ENCODE measurements around the gene ADGRL3.
"Not testable (repeated sequence)": the region's sequence is repeated elsewhere in the genome, so short reads cannot be mapped to it uniquely, and the experiment has no call there.

The ADGRL3 gene

DNA sequence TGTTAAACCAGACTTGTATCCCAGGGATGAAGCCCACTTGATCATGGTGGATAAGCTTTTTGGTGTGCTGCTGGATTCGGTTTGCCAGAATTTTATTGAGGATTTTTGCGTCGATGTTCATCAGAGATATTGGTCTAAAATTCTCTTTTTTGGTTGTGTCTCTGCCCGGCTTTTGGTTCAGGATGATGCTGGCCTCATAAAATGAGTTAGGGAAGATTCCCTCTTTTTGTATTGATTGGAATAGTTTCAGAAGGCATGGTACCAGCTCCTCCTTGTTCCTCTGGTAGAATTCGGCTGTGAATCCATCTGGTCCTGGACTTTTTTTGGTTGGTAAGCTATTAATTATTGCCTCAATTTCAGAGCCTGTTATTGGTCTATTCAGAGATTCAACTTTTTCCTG lies 556.8 kb downstream of the ADGRL3 start:
- DNase-seq (ENCODE audit: low read depth) = not testable (repeated sequence)

- DNase-seq (ENCODE audit: low read depth) = not testable (repeated sequence)
Observed at GRCh38 chr4:61757983-61758382, 557.9 kb downstream of the ADGRL3 start.

- not testable (repeated sequence) for DNase-seq (ENCODE audit: low read depth)
Observed at GRCh38 chr4:61758596-61758995, 558.5 kb downstream of the ADGRL3 start.

DNA sequence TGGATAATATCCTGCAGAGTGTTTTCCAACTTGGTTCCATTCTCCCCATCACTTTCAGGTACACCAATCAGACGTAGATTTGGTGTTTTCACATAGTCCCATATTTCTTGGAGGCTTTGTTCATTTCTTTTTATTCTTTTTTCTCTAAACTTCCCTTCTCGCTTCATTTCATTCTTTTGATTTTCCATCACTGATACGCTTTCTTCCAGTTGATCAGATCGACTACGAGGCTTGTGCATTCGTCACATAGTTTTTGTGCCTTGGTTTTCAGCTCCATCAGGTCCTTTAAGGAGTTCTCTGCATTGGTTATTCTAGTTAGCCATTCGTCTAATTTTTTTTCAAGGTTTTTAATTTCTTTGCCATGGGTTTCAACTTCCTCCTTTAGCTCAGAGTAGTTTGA lies 559.1 kb downstream of the ADGRL3 start:
- DNase-seq (ENCODE audit: low read depth) = not testable (repeated sequence)

- not testable (repeated sequence) for DNase-seq (ENCODE audit: low read depth)
Observed at GRCh38 chr4:61759885-61760284, 559.8 kb downstream of the ADGRL3 start.

- no peak for DNase-seq (ENCODE audit: low read depth)
Observed at GRCh38 chr4:61760820-61761219, 560.7 kb downstream of the ADGRL3 start.

DNA sequence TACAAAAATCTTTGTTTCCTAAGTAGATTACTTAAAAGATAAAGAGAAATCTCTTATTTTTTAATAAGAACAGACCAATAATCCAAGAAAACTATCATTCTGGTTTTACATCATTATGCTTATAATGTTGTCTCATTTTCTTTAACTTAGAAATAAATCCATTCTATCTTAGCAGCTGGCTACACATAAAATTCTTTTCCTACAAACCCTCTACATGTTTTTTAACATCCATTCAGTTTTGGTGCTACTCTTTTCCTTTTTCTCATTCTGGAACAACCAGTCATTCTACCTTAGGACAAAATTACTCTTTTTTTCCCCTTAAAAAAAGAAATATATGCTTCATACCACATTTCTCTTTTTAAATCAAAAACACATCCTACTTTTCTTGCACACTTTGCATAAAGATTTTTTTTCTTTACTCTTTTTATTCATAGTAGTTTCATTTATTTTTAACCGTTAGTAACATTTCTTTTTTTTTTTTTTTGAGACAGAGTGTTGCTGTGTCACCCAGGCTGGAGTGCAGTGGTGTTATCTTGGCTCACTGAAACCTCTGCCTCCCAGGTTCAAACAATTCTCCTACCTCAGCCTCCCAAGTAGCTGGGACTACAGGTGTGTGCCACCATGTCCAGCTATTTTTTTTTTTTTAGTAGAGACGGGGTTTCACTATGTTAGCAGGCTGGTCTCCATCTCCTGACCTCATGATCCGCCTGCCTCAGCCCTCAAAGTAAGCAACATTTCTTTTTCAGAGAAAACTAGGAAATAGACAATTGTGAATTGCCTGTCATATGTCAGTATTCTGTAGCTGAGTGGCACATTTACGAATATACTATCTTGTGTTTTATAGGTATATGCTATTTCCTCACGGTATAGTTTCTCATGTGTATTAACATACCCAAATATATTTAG lies 562.8 kb downstream of the ADGRL3 start:
- no peak for DNase-seq (ENCODE audit: low read depth)

GRCh38 chr4:61763682-61764081 lies 563.6 kb downstream of the ADGRL3 start:
- DNase-seq (ENCODE audit: low read depth) = no peak

- DNase-seq (ENCODE audit: low read depth) = not testable (repeated sequence)
Observed at GRCh38 chr4:61764090-61764489, 564.0 kb downstream of the ADGRL3 start.

DNA sequence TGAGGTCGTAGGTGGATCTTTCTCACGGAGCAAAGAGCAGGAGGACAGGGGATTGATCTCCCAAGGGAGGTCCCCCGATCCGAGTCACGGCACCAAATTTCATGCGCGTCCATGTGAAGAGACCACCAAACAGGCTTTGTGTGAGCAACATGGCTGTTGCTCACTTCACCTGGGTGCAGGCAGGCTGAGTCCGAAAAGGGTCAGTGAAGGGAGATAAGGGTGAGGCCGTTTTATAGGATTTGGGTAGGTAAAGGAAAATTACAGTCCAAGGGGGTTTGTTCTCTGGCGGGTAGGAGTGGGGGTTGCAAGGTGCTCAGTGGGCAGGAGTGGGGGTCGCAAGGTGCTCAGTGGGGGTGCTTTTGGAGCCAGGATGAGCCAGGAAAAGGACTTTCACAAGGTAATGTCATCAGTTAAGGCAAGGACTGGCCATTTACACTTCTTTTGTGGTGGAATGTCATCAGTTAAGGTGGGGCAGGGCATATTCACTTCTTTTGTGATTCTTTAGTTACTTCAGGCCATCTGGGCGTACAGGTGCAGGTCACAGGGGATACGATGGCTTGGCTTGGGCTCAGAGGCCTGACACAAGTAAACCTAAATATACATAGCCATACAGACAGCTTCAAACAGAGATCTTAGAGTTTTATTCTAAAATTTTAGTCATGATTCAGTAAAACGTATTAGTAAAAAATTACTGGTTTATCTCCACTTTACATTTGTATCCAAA lies 569.5 kb downstream of the ADGRL3 start:
- DNase-seq (ENCODE audit: low read depth) = not testable (repeated sequence)

- no peak for DNase-seq (ENCODE audit: low read depth)
Observed at GRCh38 chr4:61770456-61770855, 570.3 kb downstream of the ADGRL3 start.

GRCh38 chr4:61771056-61771455 lies 570.9 kb downstream of the ADGRL3 start:
- no peak for DNase-seq (ENCODE audit: low read depth)

GRCh38 chr4:61772126-61772525 lies 572.0 kb downstream of the ADGRL3 start:
- no peak for DNase-seq (ENCODE audit: low read depth)

- DNase-seq (ENCODE audit: low read depth) = no peak
Observed at GRCh38 chr4:61773655-61774245, 573.6 kb downstream of the ADGRL3 start.

- no peak for DNase-seq (ENCODE audit: low read depth)
Observed at GRCh38 chr4:61782133-61782532, 582.0 kb downstream of the ADGRL3 start.

- DNase-seq (ENCODE audit: low read depth) = no peak
Observed at GRCh38 chr4:61783050-61783449, 582.9 kb downstream of the ADGRL3 start.

DNA sequence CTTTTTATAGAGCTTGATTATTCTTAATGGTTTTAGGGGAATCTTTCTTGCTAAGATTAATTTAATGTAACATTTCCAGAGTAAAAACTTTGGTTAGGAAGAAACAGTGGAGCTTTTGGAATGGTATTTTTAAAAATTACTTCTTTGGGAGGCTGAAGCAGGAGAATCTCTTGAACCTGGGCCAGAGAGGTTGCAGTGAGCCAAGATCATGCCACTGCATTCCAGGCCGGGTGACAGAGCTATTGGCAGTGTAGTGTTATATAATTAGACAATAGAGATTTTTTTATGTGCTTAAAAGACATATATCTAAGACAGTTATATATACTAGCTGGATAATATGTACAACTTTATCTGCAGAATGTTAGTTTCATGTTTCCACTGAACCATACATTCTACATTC lies 585.6 kb downstream of the ADGRL3 start:
- DNase-seq (ENCODE audit: low read depth) = no peak

- DNase-seq (ENCODE audit: low read depth) = no peak
Observed at GRCh38 chr4:61786211-61786610, 586.1 kb downstream of the ADGRL3 start.

GRCh38 chr4:61795998-61796397 lies 595.9 kb downstream of the ADGRL3 start:
- no peak for DNase-seq (ENCODE audit: low read depth)

DNA sequence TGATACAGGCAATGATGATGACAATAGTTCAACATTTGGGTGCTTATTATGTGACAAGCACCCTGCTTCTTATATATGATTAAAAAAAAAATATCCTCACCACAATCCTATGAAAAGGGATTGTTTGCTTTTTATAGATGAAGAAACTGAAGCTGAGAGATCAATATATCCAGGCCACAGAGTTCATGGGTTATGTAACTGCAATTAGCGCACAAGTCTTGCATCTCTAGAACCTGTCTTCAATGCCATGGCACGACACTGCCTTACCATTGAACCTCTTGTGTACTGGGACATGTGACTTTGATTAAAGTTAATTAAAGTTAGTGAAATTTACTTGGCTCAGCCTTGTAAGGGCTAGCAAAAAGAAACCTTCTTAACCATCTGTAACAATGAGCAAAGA lies 599.7 kb downstream of the ADGRL3 start:
- no peak for DNase-seq (ENCODE audit: low read depth)

GRCh38 chr4:61805227-61805626 lies 605.1 kb downstream of the ADGRL3 start:
- DNase-seq (ENCODE audit: low read depth) = no peak

- no peak for DNase-seq (ENCODE audit: low read depth)
Observed at GRCh38 chr4:61805979-61806378, 605.9 kb downstream of the ADGRL3 start.

DNA sequence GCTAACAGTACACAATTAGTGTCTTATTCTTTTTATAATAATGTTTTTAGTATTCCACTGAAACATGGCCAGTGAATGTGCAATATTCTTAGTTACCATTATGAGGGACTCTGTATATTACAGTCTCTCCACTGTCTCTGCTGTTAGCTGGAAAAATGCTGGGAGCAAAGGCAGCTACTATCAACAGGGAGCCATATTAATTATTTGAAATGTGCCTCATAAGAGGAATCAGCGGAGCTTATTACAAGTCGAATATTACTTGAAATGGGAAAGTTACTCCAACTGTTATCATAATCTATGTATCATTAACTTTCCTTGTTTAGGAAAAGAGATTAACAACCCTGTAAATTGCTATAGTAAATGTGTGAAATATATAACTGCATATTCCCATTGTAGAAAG lies 612.0 kb downstream of the ADGRL3 start:
- no peak for DNase-seq (ENCODE audit: low read depth)
